ENCODE data around the gene LIMS2. TPM values are rescaled to one million over a fixed set of nuclear protein-coding genes. Genes with fewer than 3 reads are reported as not detected.

Gene LIMS2
- total RNA-seq, 4 donors from 2014 or later, result 86.1 to 111 (median 98.1) TPM

DNA sequence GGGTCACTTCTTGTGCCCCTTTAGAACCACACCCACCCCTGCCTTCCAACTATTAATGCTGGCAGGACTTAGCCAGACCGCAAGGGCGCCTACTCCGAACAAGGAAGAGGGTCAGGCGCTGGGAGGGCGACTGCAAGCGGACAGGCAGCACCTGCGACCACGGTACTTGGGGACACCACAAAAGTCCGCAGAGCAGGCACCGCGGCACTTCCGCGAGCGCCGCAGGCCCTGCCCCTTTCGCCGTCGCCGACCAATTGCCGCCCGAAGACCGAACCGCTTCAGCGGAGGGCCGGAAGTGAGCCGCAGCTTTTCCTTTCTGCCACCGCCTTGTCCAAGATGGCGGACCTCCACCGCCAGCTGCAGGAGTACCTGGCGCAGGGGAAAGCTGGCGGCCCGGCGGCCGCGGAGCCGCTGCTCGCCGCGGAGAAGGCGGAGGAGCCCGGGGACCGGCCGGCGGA, 25.9 kb upstream of the LIMS2 start, which contains the start of gene SFT2D3:
TSS of gene SFT2D3 (plus strand) at position 305 of the 458 bp plus-strand sequence. CDS start at position 337, 32 bp downstream.
- no peaks in the 10 kb centered on the region for H3K9me3 ChIP-seq
- H3K27me3 ChIP-seq, result no peaks in the 10 kb centered on the region
- TF ChIP-seq POLR2A (IDR thresholded peaks at IDR 0.05) (peak; percentile 68 to 90), EP300 (IDR thresholded peaks at IDR 0.05) (peak in 1 of 2 donors; percentile 87), CTCF (IDR thresholded peaks at IDR 0.05) (no peak)
- 0% methylated on average over 5 to 16 of the region's 44 CpGs for WGBS, 2 donors
- peaks cover 0 to 18% (median 0%) of the 10 kb centered on the region in 3 donors for H3K36me3 ChIP-seq
- H3K4me3 ChIP-seq, result peak within 1 kb of the TSS; percentile 71 to 92 (median 78)
- H3K27ac ChIP-seq, result peak within 1 kb of the TSS; percentile 84 to 98 (median 97)
- peaks cover 0 to 51% (median 30%) of the 10 kb centered on the region in 4 donors for H3K4me1 ChIP-seq
- peak; percentile 75 to 79 for DNase-seq (ENCODE audit: low spot score in 2 of 2)

GRCh38 chr2:127700527-127701192, 25.3 kb upstream of the LIMS2 start:
- Histone ChIP-seq H3K9me3 (no peaks in the 10 kb centered on the region), H3K27ac (peak overlapping the region; percentile 84 to 98 (median 97)), H3K4me1 (peaks cover 0 to 45% (median 30%) of the 10 kb centered on the region in 4 donors), H3K27me3 (no peaks in the 10 kb centered on the region), H3K4me3 (peak overlapping the region; percentile 71 to 92 (median 78)), H3K36me3 (peaks cover 0 to 12% (median 0%) of the 10 kb centered on the region in 3 donors)
- 52 to 55% methylated on average over 17 of the region's 17 CpGs for WGBS, 2 donors
- TF ChIP-seq EP300 (IDR thresholded peaks at IDR 0.05), result no peak
- no peak for DNase-seq (ENCODE audit: low spot score in 2 of 2)

GRCh38 chr2:127698553-127699355, 23.4 kb upstream of the LIMS2 start:
- Histone ChIP-seq H3K36me3 (peaks cover 0 to 5% (median 0%) of the 10 kb centered on the region in 3 donors), H3K27ac (no peak overlapping the region)
- 93% methylated on average over 27 of the region's 27 CpGs for WGBS, 2 donors

GRCh38 chr2:127697482-127698180, 22.3 kb upstream of the LIMS2 start:
- Histone ChIP-seq H3K27me3 (no peaks in the 10 kb centered on the region), H3K36me3 (no peaks in the 10 kb centered on the region), H3K4me1 (peaks cover 0 to 20% (median 8%) of the 10 kb centered on the region in 4 donors), H3K4me3 (no peak overlapping the region), H3K27ac (no peak overlapping the region), H3K9me3 (no peaks in the 10 kb centered on the region)
- 87 to 92% methylated on average over 21 of the region's 21 CpGs for WGBS, 2 donors
- no peak for DNase-seq (ENCODE audit: low spot score in 2 of 2)
- TF ChIP-seq CTCF (IDR thresholded peaks at IDR 0.05) (no peak), EP300 (IDR thresholded peaks at IDR 0.05) (no peak), POLR2A (IDR thresholded peaks at IDR 0.05) (no peak)

More at GRCh38 chr2:127698553-127699355, 23.4 kb upstream of the LIMS2 start:
- TF ChIP-seq EP300 (IDR thresholded peaks at IDR 0.05) (no peak), POLR2A (IDR thresholded peaks at IDR 0.05) (no peak), CTCF (IDR thresholded peaks at IDR 0.05) (no peak)
- Histone ChIP-seq H3K4me3 (no peak overlapping the region), H3K4me1 (peaks cover 0 to 31% (median 20%) of the 10 kb centered on the region in 4 donors), H3K27me3 (no peaks in the 10 kb centered on the region), H3K9me3 (no peaks in the 10 kb centered on the region)
- no peak for DNase-seq (ENCODE audit: low spot score in 2 of 2)

Measured in tibial nerve (tissue), 4 donors.